Neuronal stem cell (in vitro differentiated cells): Measurements from ENCODE around the gene IFT88.

ENCODE experiments used
- DNase-seq: peaks from one replicate; pipeline ENCODE4 v3.0.0-alpha.2; 2013; ENCODE audit warnings: low spot score
- H2AFZ ChIP-seq: one replicate; pipeline ENCODE4 v1.6.1; 2013; ENCODE audit warnings: mild to moderate bottlenecking, low read length, inconsistent platforms
- H2AK5ac ChIP-seq: 2 replicates; pipeline ENCODE4 v1.6.1; 2013; ENCODE audit warnings: low read depth, mild to moderate bottlenecking, inconsistent platforms, low read length, moderate library complexity, mixed read lengths
- H2BK120ac ChIP-seq: 2 replicates; pipeline ENCODE4 v1.6.1; 2013; ENCODE audit warnings: low read depth, mild to moderate bottlenecking, inconsistent platforms, low read length, moderate library complexity, mixed read lengths
- H2BK12ac ChIP-seq: one replicate; pipeline ENCODE4 v1.6.1; 2013; ENCODE audit warnings: low read length, inconsistent platforms
- H2BK15ac ChIP-seq: 2 replicates; pipeline ENCODE4 v1.6.1; 2013; ENCODE audit warnings: mild to moderate bottlenecking, low read length, inconsistent platforms, mixed read lengths
- H2BK5ac ChIP-seq: one replicate; pipeline ENCODE4 v1.6.1; 2013; ENCODE audit warnings: inconsistent platforms, mild to moderate bottlenecking, low read length, moderate library complexity
- H3K14ac ChIP-seq: one replicate; pipeline ENCODE4 v1.6.1; 2013; ENCODE audit warnings: low read length, inconsistent platforms
- H3K18ac ChIP-seq: 2 replicates; pipeline ENCODE4 v1.6.1; 2013; ENCODE audit warnings: low read length, inconsistent platforms
- H3K23ac ChIP-seq: 2 replicates; pipeline ENCODE4 v1.6.1; 2013; ENCODE audit warnings: low read depth, mild to moderate bottlenecking, mixed read lengths, low read length, inconsistent platforms; ENCODE audit not compliant: poor library complexity
- H3K27ac ChIP-seq: replicated peaks from 3 replicates; pipeline ENCODE4 v1.5.1; 2013; ENCODE audit warnings: low read length, inconsistent platforms
- H3K27me3 ChIP-seq, 3 experiments: 2 replicates each; pipeline ENCODE4 v1.6.1; 2013; ENCODE audit warnings: low read length in 3 of 3, mild to moderate bottlenecking in 2 of 3, inconsistent platforms in 1 of 3, low read depth in 1 of 3, mixed read lengths in 1 of 3, moderate library complexity in 1 of 3; ENCODE audit not compliant: control insufficient read depth in 3 of 3, insufficient read depth in 3 of 3
- H3K36me3 ChIP-seq, 2 donors: replicated peaks in 1 of 2; 2 replicates each; pipeline ENCODE4 v1.6.1; 2013; ENCODE audit warnings: low read length in 2 of 2; ENCODE audit not compliant: control insufficient read depth in 2 of 2, insufficient read depth in 2 of 2
- H3K4ac ChIP-seq: 2 replicates; pipeline ENCODE4 v1.6.1; 2013; ENCODE audit warnings: inconsistent platforms, mild to moderate bottlenecking, low read length, moderate library complexity
- H3K4me1 ChIP-seq, 2 donors: 1 replicate in 1 of 2; 2 replicates in 1 of 2; pipeline ENCODE4 v1.6.1; 2013; ENCODE audit warnings: low read length in 2 of 2, low read depth in 1 of 2; ENCODE audit not compliant: control insufficient read depth in 2 of 2, insufficient read depth in 1 of 2
- H3K4me2 ChIP-seq: one replicate; pipeline ENCODE4 v1.6.1; 2013; ENCODE audit warnings: mild to moderate bottlenecking, low read length, inconsistent platforms; ENCODE audit not compliant: insufficient read depth, poor library complexity, severe bottlenecking
- H3K4me3 ChIP-seq, 2 donors: 2 replicates each; pipeline ENCODE4 v1.5.1; 2013; ENCODE audit warnings: low read length in 2 of 2, mild to moderate bottlenecking in 2 of 2, inconsistent platforms in 1 of 2, moderate library complexity in 1 of 2
- H3K79me1 ChIP-seq: one replicate; pipeline ENCODE4 v1.6.1; 2013; ENCODE audit warnings: low read depth, mild to moderate bottlenecking, inconsistent platforms, low read length, moderate library complexity
- H3K9ac ChIP-seq: one replicate; pipeline ENCODE4 v1.6.1; 2013; ENCODE audit warnings: mild to moderate bottlenecking, low read depth, low read length, inconsistent platforms; ENCODE audit not compliant: poor library complexity
- H3K9me3 ChIP-seq, 2 donors: replicated peaks in 1 of 2; 2 replicates each; pipeline versions ENCODE3 to v1.6.1; 2013; ENCODE audit warnings: low read length in 2 of 2, mild to moderate bottlenecking in 2 of 2, inconsistent platforms in 1 of 2, low read depth in 1 of 2, mixed read lengths in 1 of 2, moderate library complexity in 1 of 2; ENCODE audit not compliant: control insufficient read depth in 2 of 2, insufficient read depth in 1 of 2
- H4K8ac ChIP-seq: one replicate; pipeline ENCODE4 v1.6.1; 2013; ENCODE audit warnings: low read depth, mild to moderate bottlenecking, inconsistent platforms, low read length, moderate library complexity
- H4K91ac ChIP-seq: one replicate; pipeline ENCODE4 v1.6.1; 2013; ENCODE audit warnings: low read length, low read depth, mild to moderate bottlenecking, inconsistent platforms; ENCODE audit not compliant: poor library complexity
- WGBS, 2 donors: extraction: QIAGEN DNeasy Blood & Tissue Kit; methylation state at CpG; one replicate each; pipeline ENCODE4 v1.1.7; 2013; ENCODE audit warnings: missing lambda C conversion rate in 2 of 2, mixed read lengths in 1 of 2; ENCODE audit not compliant: insufficient read length in 2 of 2, insufficient replicate concordance in 1 of 2; ENCODE audit errors: extremely low coverage in 2 of 2; 5-methylcytosine and 5-hydroxymethylcytosine counted together

IFT88 gene

DNA sequence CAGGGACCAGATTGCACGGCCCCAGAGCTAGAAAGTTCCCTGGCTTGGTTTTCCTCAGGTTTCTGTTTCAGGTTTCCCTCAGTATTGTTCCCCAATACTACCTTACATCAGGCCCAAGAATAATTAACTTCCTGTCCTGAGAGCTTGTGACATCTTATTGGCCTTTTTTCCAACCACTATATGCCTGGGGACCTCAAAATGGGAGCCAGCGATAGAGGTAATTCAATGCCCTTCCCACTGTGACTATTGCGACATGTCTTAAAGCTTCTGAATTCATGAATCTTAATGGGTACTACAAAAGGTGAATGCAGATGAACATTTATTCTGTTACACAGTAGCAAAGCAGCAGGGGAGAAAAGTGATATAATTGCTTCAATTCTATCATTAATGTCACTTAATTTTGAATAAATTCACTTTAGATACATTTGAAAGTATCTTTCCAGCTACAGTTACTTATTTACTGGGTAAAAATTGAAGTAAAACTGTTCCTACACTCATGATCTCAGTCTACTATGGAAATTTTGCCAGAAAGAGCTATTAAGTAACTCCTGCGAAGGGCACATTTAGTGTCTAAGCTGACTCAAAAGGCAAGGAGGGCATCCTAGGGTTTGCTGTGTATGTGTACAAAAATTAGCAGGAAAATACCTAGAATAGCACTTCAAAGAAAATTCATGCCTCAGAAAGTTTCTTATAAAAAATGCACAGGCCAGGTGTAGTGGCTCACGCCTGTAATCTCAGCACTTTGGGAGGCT is 45.4 kb upstream of the IFT88 start:
- Histone ChIP-seq H3K36me3 (no peaks in the 10 kb centered on the region), H3K4me2 (no peak overlapping the region), H3K23ac (no peak overlapping the region), H3K4ac (no peak overlapping the region), H2BK12ac (no peak overlapping the region), H3K27me3 (peaks cover 4 to 24% (median 19%) of the 10 kb centered on the region in 3 experiments), H3K9ac (no peak overlapping the region), H2BK120ac (no peak overlapping the region), H3K79me1 (no peaks in the 10 kb centered on the region), H3K14ac (no peak overlapping the region), H2BK15ac (no peak overlapping the region), H4K8ac (no peak overlapping the region), H4K91ac (no peak overlapping the region), H2AFZ (no peak overlapping the region), H3K9me3 (no peaks in the 10 kb centered on the region), H3K18ac (no peak overlapping the region), H2AK5ac (no peak overlapping the region), H3K4me3 (no peak overlapping the region), H3K4me1 (peaks cover 2 to 3% of the 10 kb centered on the region in 2 donors), H3K27ac (no peak overlapping the region), H2BK5ac (no peak overlapping the region)
- no peak for DNase-seq
- no CpG with 5 or more reads among the region's 5 CpGs for WGBS, 2 donors

DNA sequence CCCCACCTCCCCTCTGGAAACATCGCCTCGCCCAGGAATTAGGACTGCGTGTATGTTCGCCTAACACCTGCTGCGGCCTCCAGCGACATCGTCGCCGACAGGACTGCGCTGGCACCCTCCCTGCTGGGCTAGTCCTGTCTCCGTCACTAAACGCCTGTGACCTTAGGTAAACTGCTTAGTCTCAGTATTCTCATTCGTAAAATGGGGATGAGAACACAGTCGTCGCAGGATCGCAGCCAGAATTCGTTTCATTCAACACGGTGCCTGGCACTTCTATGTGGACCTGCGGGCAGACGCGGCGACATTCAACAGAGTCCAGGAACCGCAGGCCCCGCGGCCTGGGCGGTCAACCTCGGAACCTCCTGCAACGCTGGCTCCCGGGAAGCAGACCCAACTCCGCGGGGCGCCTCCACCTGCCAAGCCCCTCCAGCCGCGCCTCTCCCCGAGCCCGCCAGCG is 41.8 kb upstream of the IFT88 start:
- Histone ChIP-seq H3K27ac (no peak overlapping the region), H3K9me3 (no peaks in the 10 kb centered on the region), H3K4me2 (peak overlapping the region; percentile 100), H2AK5ac (no peak overlapping the region), H3K18ac (peak overlapping the region; percentile 94), H3K27me3 (peaks cover 4 to 44% (median 25%) of the 10 kb centered on the region in 3 experiments), H4K8ac (no peak overlapping the region), H2BK15ac (peak overlapping the region; percentile 15), H3K23ac (peak overlapping the region; percentile 5), H3K9ac (peak overlapping the region; percentile 79), H2BK5ac (no peak overlapping the region), H3K36me3 (no peaks in the 10 kb centered on the region), H3K4me1 (peaks cover 2 to 3% of the 10 kb centered on the region in 2 donors), H3K79me1 (no peaks in the 10 kb centered on the region), H4K91ac (no peak overlapping the region), H2BK120ac (no peak overlapping the region), H3K4me3 (peak overlapping the region; percentile 62 to 85), H3K14ac (no peak overlapping the region), H2AFZ (peak overlapping the region; percentile 93), H3K4ac (no peak overlapping the region), H2BK12ac (no peak overlapping the region)
- WGBS, 2 donors = no CpG with 5 or more reads among the region's 37 CpGs
- DNase-seq = peak; percentile 11

GRCh38 chr13:20525601-20526544 is 41.1 kb upstream of the IFT88 start, which contains the start of gene CRYL1:
TSS of gene CRYL1 (minus strand) at chr13:20525857. CDS start at chr13:20525794, 63 bp downstream.
- Histone ChIP-seq H3K23ac (peak within 1 kb of the TSS; percentile 5), H4K91ac (no peak within 1 kb of the TSS), H3K4me3 (peak within 1 kb of the TSS; percentile 62 to 85), H3K14ac (no peak within 1 kb of the TSS), H3K36me3 (no peaks in the 10 kb centered on the region), H3K79me1 (no peaks in the 10 kb centered on the region), H2AK5ac (no peak within 1 kb of the TSS), H3K9ac (peak within 1 kb of the TSS; percentile 87), H3K4me2 (peak within 1 kb of the TSS; percentile 100), H3K4me1 (peaks cover 2 to 3% of the 10 kb centered on the region in 2 donors), H3K4ac (no peak within 1 kb of the TSS), H4K8ac (no peak within 1 kb of the TSS), H3K27ac (no peak within 1 kb of the TSS), H3K9me3 (no peaks in the 10 kb centered on the region), H2AFZ (peak within 1 kb of the TSS; percentile 93), H3K27me3 (peaks cover 4 to 44% (median 25%) of the 10 kb centered on the region in 3 experiments), H2BK120ac (no peak within 1 kb of the TSS), H2BK15ac (peak within 1 kb of the TSS; percentile 15), H2BK5ac (no peak within 1 kb of the TSS), H3K18ac (peak within 1 kb of the TSS; percentile 94), H2BK12ac (no peak within 1 kb of the TSS)
- WGBS, 2 donors = no CpG with 5 or more reads among the region's 89 CpGs
- peak; percentile 46 for DNase-seq
